Mesothelial cell of epicardium (in vitro differentiated cells): ENCODE results near the gene STAB1. TPM values are rescaled to one million over a fixed set of nuclear protein-coding genes. Genes with fewer than 3 reads are reported as not detected.

Experiments used
- DNase-seq, 2 experiments: peaks; one replicate each; pipeline ENCODE4 v3.0.0; 2021; ENCODE audit warnings: low spot score in 2 of 2; ENCODE audit not compliant: unreplicated experiment in 2 of 2
- H3K27ac Mint-ChIP-seq: 2 replicates; pipeline ENCODE4 v1.8.0; 2021; ENCODE audit warnings: mixed read lengths
- H3K27me3 Mint-ChIP-seq: 2 replicates; pipeline ENCODE4 v1.8.0; 2021; ENCODE audit warnings: low read depth, mixed read lengths
- H3K36me3 Mint-ChIP-seq: 2 replicates; pipeline ENCODE4 v1.8.0; 2021; ENCODE audit warnings: mixed read lengths
- H3K4me1 Mint-ChIP-seq: 2 replicates; pipeline ENCODE4 v1.8.0; 2021; ENCODE audit warnings: mixed read lengths
- H3K4me3 Mint-ChIP-seq: 2 replicates; pipeline ENCODE4 v1.8.0; 2021; ENCODE audit warnings: mild to moderate bottlenecking, moderate library complexity, mixed read lengths
- H3K9me3 Mint-ChIP-seq: 2 replicates; pipeline ENCODE4 v1.8.0; 2021; ENCODE audit warnings: mixed read lengths
- total RNA-seq: library from RNA; stranded (reverse); gene quantifications from 3 replicates; pipeline ENCODE4 v1.2.1, GENCODE V29; 2021
- TF ChIP-seq, protein P1 (sequence below): fragments of 200-600 bp; sonication (generic); IDR thresholded peaks from one replicate; pipeline ENCODE4 v1.5.0; 2021; ENCODE audit warnings: antibody characterized with exemption; ENCODE audit not compliant: unreplicated experiment

STAB1 gene
- total RNA-seq, 1 donor from 2014 or later: 0.29 TPM

- TF ChIP-seq, protein P1, sequence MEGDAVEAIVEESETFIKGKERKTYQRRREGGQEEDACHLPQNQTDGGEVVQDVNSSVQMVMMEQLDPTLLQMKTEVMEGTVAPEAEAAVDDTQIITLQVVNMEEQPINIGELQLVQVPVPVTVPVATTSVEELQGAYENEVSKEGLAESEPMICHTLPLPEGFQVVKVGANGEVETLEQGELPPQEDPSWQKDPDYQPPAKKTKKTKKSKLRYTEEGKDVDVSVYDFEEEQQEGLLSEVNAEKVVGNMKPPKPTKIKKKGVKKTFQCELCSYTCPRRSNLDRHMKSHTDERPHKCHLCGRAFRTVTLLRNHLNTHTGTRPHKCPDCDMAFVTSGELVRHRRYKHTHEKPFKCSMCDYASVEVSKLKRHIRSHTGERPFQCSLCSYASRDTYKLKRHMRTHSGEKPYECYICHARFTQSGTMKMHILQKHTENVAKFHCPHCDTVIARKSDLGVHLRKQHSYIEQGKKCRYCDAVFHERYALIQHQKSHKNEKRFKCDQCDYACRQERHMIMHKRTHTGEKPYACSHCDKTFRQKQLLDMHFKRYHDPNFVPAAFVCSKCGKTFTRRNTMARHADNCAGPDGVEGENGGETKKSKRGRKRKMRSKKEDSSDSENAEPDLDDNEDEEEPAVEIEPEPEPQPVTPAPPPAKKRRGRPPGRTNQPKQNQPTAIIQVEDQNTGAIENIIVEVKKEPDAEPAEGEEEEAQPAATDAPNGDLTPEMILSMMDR: no peak
- Mint-ChIP-seq H3K27ac (peak within 1 kb of the TSS; percentile 98), H3K27me3 (no peaks in the 10 kb centered on the region), H3K4me1 (peaks cover 53% of the 10 kb centered on the region), H3K4me3 (peak within 1 kb of the TSS; percentile 96), H3K9me3 (no peaks in the 10 kb centered on the region), H3K36me3 (no peaks in the 10 kb centered on the region)
- peak; percentile 95 for DNase-seq
These were observed 41.4 kb downstream of the STAB1 start, which contains the start of gene UQCC5 for GRCh38 chr3:52536369-52537164. Gene UQCC5 (plus strand): TSS chr3:52536605. CDS start chr3:52536756, 151 bp downstream.

GRCh38 chr3:52537165-52537620 is 42.1 kb downstream of the STAB1 start:
- Mint-ChIP-seq H3K27ac (peak overlapping the region; percentile 98), H3K4me1 (peaks cover 50% of the 10 kb centered on the region), H3K36me3 (peaks cover 2% of the 10 kb centered on the region), H3K27me3 (no peaks in the 10 kb centered on the region), H3K4me3 (peak overlapping the region; percentile 96), H3K9me3 (no peaks in the 10 kb centered on the region)
- TF ChIP-seq, protein P1: no peak
- no peak for DNase-seq

- H3K27me3 Mint-ChIP-seq: no peaks in the 10 kb centered on the region
These were observed 42.7 kb downstream of the STAB1 start for GRCh38 chr3:52537726-52538421.

DNA sequence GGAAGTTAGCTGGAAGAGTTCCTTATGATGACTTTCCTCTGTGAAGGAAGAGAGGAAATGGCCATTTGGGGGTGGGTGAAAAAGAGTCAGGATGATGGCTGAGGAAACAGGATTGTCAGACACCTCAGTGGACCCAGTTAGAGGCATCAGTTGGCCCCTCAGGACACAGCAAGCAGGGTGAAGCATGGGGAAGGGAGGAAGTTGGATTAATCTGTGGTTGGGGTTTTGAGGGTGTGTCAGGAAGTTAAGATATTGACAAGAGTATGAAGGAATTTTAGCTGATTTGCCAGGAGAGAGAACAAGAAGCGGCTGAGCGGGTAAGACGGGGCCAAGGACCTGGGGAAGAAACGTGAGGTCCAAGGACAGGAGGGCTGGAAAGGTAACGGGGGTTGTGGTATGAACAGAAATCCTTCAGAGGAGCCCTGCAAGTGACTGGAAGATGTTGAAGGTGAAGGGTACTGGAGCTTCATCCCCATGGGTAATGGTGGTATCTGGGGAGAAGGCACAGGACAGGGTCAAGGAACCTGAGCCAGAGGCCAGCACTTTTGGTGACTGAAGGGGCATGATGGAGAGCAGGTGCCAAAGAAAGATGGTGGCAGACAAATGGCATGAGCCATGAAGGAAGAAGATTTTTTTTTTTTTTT is 44.0 kb downstream of the STAB1 start:
- H3K4me3 Mint-ChIP-seq: no peak overlapping the region
- H3K4me1 Mint-ChIP-seq: peaks cover 44% of the 10 kb centered on the region
- H3K36me3 Mint-ChIP-seq: peaks cover 5% of the 10 kb centered on the region
- TF ChIP-seq, protein P1: no peak
- H3K27me3 Mint-ChIP-seq: no peaks in the 10 kb centered on the region
- DNase-seq: no peak
- no peaks in the 10 kb centered on the region for H3K9me3 Mint-ChIP-seq
- H3K27ac Mint-ChIP-seq: peak overlapping the region; percentile 48

More at GRCh38 chr3:52537726-52538421, 42.7 kb downstream of the STAB1 start:
- peak overlapping the region; percentile 96 for H3K4me3 Mint-ChIP-seq
- H3K4me1 Mint-ChIP-seq: peaks cover 45% of the 10 kb centered on the region
- TF ChIP-seq, protein P1: no peak
- no peak for DNase-seq
- peak overlapping the region; percentile 98 for H3K27ac Mint-ChIP-seq
- no peaks in the 10 kb centered on the region for H3K9me3 Mint-ChIP-seq
- H3K36me3 Mint-ChIP-seq: peaks cover 2% of the 10 kb centered on the region

DNA sequence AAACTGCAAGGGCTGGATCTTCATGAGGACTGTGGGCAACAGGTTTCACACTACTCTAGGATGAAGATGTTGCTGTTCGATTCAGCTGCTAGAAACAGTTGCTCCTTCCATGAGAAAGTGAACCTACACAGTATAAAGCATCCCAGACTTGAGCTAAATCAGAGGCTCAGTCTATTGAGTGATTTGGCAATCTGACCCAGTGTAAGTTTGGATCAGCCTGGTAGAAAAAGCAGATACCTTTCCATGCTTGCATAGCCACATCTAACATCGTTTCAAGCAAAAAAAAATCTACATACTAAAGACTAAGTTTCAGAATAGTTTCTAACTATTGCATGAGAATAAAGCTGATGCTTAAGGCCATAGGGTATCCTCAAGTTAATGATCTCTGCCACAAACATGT is 45.9 kb downstream of the STAB1 start:
- H3K36me3 Mint-ChIP-seq: peaks cover 5% of the 10 kb centered on the region
- TF ChIP-seq, protein P1: no peak
- no peak overlapping the region for H3K4me3 Mint-ChIP-seq
- H3K4me1 Mint-ChIP-seq: peaks cover 27% of the 10 kb centered on the region
- no peak for DNase-seq
- H3K27me3 Mint-ChIP-seq: no peaks in the 10 kb centered on the region
- H3K27ac Mint-ChIP-seq: peak overlapping the region; percentile 11
- no peaks in the 10 kb centered on the region for H3K9me3 Mint-ChIP-seq
